ENCODE measurements around the gene RTKN2. TPM values are rescaled to one million over a fixed set of nuclear protein-coding genes. Genes with fewer than 3 reads are reported as not detected.

Gene RTKN2
- total RNA-seq, 1 experiment from 2014 or later: 21.3 TPM

GRCh38 chr10:62183442-62183841 is 85.2 kb downstream of the RTKN2 start:
- Histone ChIP-seq H3K4me1 (ENCODE audit: control insufficient read depth, insufficient read depth, low read length) (peaks cover 5% of the 10 kb centered on the region), H3K27ac (ENCODE audit: low read length) (peak overlapping the region; percentile 73; the same call in 1 of the 2 replicates), H3K4me3 (ENCODE audit: low read depth in 2 of 2, low read length in 2 of 2) (no peak overlapping the region), H3K9me3 (ENCODE audit: control insufficient read depth, insufficient read depth, low read depth, low read length) (0 out of 2 replicates have a peak, but pooled peaks cover 3% of the 10 kb centered on the region), H3K27me3 (ENCODE audit: control insufficient read depth, insufficient read depth, low read length) (no peaks in the 10 kb centered on the region), H3K36me3 (ENCODE audit: control insufficient read depth, insufficient read depth, low read length) (no peaks in the 10 kb centered on the region)
- peak; percentile 30; the same call in 1 of the 2 replicates for ATAC-seq
- in situ Hi-C loops (cut with HindIII; ENCODE audit: low pct_unique_long_range_greater_than_20kb, low sequenced_read_pairs): no loop called here
- intact Hi-C loops (cut with micrococcal nuclease; ENCODE audit: unreplicated experiment): no loop called here
- POLR2A ChIA-PET: no interaction called here
- CTCF ChIA-PET: no interaction called here
- BruUV-seq (replicated peaks): no TSS peak
- TF ChIP-seq SIN3A (IDR thresholded peaks at IDR 0.05; ENCODE audit: borderline replicate concordance, insufficient read depth, low read depth, low read length) (no peak), TCF7L2 (IDR thresholded peaks at IDR 0.05; ENCODE audit: low read depth, low read length) (peak; percentile 88; the same call in 1 of the 2 replicates)
- DNase-seq (ENCODE audit: low read depth, low spot score): no peak

GRCh38 chr10:62182595-62182994 is 86.0 kb downstream of the RTKN2 start:
- DNase-seq (ENCODE audit: low read depth, low spot score) (no peak), ATAC-seq (no peak)
- BruUV-seq (replicated peaks): no TSS peak
- Histone ChIP-seq H3K27ac (ENCODE audit: low read length) (peak overlapping the region; percentile 54; the same call in 1 of the 2 replicates), H3K36me3 (ENCODE audit: control insufficient read depth, insufficient read depth, low read length) (no peaks in the 10 kb centered on the region), H3K4me3 (ENCODE audit: low read depth in 2 of 2, low read length in 2 of 2) (no peak overlapping the region), H3K27me3 (ENCODE audit: control insufficient read depth, insufficient read depth, low read length) (no peaks in the 10 kb centered on the region), H3K9me3 (ENCODE audit: control insufficient read depth, insufficient read depth, low read depth, low read length) (0 out of 2 replicates have a peak, but pooled peaks cover 3% of the 10 kb centered on the region), H3K4me1 (ENCODE audit: control insufficient read depth, insufficient read depth, low read length) (peaks cover 5% of the 10 kb centered on the region)
- intact Hi-C loops (cut with micrococcal nuclease; ENCODE audit: unreplicated experiment) (no loop called here), in situ Hi-C loops (cut with HindIII; ENCODE audit: low pct_unique_long_range_greater_than_20kb, low sequenced_read_pairs) (no loop called here)
- TF ChIP-seq SIN3A (IDR thresholded peaks at IDR 0.05; ENCODE audit: borderline replicate concordance, insufficient read depth, low read depth, low read length) (no peak), TCF7L2 (IDR thresholded peaks at IDR 0.05; ENCODE audit: low read depth, low read length) (no peak), REST (IDR thresholded peaks at IDR 0.05; ENCODE audit: insufficient read depth in 1 of 2, low read depth in 2 of 2, low read length in 1 of 2) (no peak), CTCF (IDR thresholded peaks at IDR 0.05) (no peak), POLR2AphosphoS5 (IDR thresholded peaks at IDR 0.05; ENCODE audit: low read depth, low read length) (no peak)
- ChIA-PET POLR2A (no interaction called here), CTCF (no interaction called here)

GRCh38 chr10:62182171-62182570 is 86.5 kb downstream of the RTKN2 start:
- ChIA-PET POLR2A (no interaction called here), CTCF (no interaction called here)
- Histone ChIP-seq H3K27ac (ENCODE audit: low read length) (peak overlapping the region; percentile 54; the same call in 1 of the 2 replicates), H3K36me3 (ENCODE audit: control insufficient read depth, insufficient read depth, low read length) (no peaks in the 10 kb centered on the region), H3K4me1 (ENCODE audit: control insufficient read depth, insufficient read depth, low read length) (peaks cover 5% of the 10 kb centered on the region), H3K4me3 (ENCODE audit: low read depth in 2 of 2, low read length in 2 of 2) (no peak overlapping the region), H3K27me3 (ENCODE audit: control insufficient read depth, insufficient read depth, low read length) (no peaks in the 10 kb centered on the region), H3K9me3 (ENCODE audit: control insufficient read depth, insufficient read depth, low read depth, low read length) (0 out of 2 replicates have a peak, but pooled peaks cover 3% of the 10 kb centered on the region)
- intact Hi-C loops (cut with micrococcal nuclease; ENCODE audit: unreplicated experiment): no loop called here
- BruUV-seq (replicated peaks): no TSS peak
- TF ChIP-seq SIN3A (IDR thresholded peaks at IDR 0.05; ENCODE audit: borderline replicate concordance, insufficient read depth, low read depth, low read length) (no peak), POLR2AphosphoS5 (IDR thresholded peaks at IDR 0.05; ENCODE audit: low read depth, low read length) (no peak), REST (IDR thresholded peaks at IDR 0.05; ENCODE audit: insufficient read depth in 1 of 2, low read depth in 2 of 2, low read length in 1 of 2) (no peak)
- DNase-seq (ENCODE audit: low read depth, low spot score) (no peak), ATAC-seq (no peak)
- in situ Hi-C loops (cut with HindIII; ENCODE audit: low pct_unique_long_range_greater_than_20kb, low sequenced_read_pairs): no loop called here

Measured in Panc1 (cell line).